NCI-H2196 treated with DMSO at 0.1 percent for 48 hours (cell line): ENCODE data around the gene NRXN3.
"Not testable (repeated sequence)": the region's sequence is repeated elsewhere in the genome, so short reads cannot be mapped to it uniquely, and the experiment has no call there.

Experiments
- DNase-seq: peaks from one replicate; lab custom pipeline; 2025; ENCODE audit not compliant: unreplicated experiment; lab: John Stamatoyannopoulos, UW

The NRXN3 gene

DNA sequence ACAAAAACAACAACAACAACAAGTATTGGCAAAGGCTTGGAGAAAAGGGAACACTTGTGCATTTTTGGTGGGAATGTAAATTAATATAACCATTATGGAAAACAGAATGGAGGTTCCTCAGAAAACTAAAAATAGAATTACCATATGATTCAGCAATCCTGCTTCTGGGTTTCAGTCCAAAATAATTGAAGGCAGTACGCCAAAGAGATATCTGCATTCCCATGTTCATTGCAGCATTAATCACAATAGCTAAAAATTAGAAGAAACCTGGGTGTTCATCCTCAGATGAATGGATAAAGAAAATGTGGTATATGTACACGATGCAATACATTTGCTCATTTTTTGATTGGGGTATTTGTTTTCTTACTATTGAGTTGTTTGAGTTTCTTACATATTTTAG lies 813.0 kb downstream of the NRXN3 start:
- DNase-seq, result no peak

DNA sequence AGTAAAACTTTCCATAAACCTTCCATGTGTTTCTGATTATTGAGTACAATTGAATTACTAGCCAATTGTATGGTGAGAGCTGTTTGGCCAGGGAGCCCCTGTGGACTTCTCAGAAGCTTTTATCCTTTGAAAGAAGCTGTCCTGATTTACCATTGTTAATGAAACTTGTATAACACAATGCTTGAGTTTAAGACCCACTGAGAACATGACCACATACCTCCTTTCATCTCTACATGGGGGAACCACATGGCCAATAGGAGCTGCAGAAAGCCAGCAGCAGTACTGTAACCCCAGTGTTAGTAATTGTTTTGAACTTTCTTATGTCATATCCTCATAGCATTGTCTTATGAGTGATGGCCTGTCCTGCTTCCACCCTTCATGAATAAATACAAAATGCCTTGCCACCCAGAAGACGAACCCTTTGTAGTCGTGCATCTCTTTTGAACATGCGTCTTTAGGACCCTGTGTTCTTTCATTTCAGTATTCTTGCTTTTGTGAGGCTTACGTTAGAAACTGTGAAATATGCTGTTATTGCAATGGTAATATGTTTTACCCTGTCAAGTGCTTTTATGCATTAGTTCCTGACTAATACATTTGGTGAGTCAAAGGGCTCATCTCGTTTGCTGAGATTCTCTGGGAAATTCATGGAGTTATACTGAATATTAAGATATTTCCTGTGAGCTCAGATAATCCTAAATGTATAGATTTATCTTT lies 815.7 kb downstream of the NRXN3 start:
- no peak for DNase-seq

DNA sequence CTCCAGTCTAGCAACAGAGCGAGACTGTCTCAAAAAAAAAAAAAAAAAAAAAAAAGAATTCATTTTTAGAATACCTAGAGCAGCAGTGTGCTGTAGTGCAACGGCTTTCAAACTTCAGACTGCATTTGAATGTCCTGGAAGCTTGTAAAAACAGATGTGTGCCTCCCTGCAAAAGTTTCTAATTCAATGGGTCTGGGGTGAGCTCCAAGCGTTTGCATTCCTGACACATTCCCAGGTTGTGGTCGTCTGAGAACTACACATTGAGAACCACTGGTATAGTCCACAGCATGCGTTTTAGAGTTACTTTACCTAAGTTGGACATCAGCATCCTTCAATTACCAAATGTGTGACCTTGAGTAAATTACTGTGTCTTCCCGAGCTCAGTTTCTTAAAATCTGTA lies 816.8 kb downstream of the NRXN3 start:
- no peak for DNase-seq

DNA sequence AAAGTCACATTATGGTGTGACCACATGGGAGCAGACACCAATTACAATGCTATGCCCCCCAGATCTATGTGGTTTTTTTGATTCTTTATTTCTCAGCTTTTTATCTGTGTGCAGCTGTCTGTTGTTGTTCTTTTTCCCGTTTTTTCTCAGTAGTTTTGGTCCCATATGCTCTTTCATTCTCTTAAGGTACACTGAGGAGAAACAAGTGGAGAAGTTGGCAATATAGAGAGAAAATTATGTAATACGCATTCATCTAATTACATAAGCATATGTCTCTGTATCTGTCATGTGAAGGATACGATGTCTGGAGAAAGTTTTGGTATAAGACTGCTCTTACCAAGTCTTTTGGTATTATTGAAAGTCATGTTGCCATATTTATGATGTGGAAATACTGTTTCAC lies 819.0 kb downstream of the NRXN3 start:
- DNase-seq, result no peak

DNA sequence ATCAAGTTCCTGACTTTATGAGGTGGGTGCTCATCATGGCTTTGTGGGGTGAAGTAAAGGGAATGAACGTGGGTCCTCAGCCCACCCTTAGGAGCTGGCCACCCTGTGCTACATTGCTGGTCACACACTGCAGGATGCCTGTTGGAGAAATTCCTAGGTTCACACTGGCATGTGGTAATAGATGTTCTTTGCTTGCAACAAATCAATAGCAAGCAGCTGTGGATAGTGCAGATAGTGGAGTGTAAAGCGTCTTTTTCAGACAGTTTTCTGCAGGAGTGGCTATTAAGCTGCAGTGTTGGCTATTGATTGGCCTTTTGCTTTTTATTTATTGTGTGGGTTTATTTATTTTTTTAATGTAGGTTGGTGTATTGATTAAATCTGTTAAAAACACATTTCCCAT lies 822.7 kb downstream of the NRXN3 start:
- DNase-seq, result no peak

DNA sequence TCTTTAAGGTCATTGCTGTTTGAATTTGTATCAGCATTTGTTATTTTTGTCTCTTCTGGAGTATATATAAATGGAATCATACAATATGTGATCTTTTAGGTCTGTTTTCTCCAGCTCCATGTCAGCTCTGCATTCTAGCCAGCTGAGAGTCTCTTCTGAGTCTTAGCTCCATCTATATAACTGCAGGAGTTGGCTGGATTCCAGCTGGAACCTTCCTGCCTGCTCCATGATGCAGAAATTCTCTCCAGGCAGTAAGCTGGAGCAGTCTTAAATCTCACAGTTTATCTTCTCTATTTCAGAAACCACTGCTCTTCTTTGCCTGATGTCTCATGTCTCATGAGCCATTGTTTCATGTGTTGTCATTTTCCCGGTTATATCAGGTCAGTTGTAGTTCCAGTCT lies 827.6 kb downstream of the NRXN3 start:
- no peak for DNase-seq

DNA sequence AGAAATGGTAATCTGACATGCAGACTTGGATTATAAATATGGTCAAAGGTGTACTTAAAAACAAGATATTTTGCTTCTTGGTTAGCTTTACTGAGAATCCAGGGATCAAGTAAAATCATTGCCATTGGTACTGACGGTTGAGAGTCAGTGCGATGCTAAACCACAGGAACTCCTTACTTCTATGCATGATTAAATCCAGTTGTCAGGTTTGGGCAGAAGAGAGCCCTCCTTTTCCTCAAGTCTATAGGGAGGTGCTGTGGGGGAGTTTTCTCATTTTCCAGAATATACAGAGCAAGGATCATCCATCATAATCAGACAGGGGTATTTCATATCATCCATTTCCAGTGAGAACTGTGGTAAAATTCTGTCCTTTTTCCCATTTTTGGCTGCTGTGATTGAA lies 839.1 kb downstream of the NRXN3 start:
- DNase-seq, result no peak

DNA sequence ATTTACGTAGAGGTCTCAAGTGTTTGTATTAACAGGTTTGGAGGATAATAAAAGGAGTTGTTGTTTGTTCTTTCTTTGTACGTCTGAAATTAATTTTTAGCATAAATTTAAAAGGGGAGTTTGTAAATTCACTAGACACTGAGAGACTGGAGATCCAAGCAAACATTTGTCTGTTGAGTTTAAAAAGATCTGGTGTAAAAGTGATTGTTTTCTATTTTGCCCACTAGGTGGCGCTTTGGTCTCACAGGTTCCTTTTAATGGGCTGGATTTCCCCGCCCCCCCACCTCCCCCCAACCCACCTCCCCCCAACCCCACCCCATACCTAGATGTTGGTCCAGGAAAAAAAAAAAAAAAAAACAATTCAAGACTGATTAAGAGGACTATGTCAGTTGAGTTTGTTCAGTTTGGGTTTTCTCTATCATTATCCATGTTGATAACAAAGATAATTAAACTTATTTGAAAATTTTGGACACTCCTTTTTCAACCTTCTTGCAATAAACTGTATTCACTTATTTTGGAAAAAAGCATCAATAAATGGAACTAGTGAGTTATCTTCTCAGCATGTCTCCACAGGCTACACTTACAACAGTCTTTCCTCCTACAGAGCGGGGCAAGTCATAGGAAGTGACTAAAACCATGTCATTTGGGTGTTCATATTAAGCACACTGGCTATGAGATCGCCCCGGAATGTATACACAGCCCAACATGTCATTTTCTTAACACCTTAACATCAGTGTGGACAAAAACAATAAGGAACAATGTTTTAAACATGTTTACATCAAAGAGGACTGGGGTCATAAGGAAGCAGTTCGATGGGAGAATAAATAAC lies 841.1 kb downstream of the NRXN3 start:
- no peak for DNase-seq

DNA sequence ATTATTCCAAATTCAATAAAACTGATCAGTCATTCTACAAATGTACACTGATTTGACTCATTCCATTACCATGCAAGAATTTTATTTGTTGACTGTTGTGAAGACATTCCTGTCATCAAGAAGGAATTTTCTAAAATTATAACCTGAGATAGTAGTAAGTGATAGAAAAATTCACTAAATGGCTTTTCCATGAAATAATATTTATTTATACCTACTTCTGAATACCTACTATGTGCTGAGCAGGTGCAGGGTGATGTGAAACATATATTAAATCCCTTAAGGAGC lies 841.7 kb downstream of the NRXN3 start:
- no peak for DNase-seq

DNA sequence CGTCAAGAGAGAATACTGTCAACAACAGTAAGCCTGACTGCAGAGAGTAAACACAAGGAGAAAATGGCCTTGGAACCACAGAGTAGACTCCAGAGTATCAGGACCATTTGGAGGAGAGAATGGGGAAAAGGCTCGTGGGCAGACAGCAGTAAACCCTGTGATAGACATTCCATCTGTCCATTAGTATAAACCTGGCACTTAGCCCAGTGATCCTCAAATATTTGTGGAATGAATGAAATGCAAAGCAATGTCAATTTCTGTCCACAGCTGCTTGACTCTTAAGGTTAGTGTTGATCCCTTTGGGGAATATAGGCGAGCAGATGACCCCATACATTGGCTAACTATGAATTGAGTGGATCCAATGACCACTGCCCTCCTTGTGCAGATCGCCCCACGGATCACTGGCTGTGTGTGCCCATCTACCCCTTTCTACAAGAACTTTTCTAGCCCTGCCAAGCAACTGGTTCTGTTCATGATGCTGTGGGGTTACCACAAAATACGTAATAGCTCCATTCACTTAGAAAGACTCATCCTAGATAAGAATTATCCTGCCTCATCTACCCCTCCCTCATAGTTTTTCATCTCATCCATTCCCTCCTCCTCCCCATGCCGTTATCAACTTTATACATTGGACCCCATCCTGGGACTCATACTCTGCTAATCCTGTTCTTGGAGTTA lies 846.8 kb downstream of the NRXN3 start:
- no peak for DNase-seq

DNA sequence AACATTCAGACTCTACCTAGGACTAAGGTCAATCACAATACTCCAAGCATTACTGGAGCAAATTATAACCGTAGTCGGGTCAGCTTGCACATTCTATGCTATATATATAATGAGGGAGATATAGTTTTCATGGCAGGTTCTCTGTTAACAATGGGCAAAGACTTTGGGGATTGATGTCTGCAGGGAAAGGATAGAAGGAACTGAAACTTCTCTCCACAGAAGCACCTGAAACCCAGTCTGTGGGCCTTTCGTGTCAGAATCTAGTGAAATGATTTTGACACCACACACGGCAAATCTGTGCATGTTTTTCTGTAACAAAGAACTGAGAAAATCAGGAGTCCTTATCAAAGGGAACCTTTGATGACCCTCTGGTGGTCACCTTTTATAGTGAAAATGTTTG lies 847.4 kb downstream of the NRXN3 start:
- no peak for DNase-seq

DNA sequence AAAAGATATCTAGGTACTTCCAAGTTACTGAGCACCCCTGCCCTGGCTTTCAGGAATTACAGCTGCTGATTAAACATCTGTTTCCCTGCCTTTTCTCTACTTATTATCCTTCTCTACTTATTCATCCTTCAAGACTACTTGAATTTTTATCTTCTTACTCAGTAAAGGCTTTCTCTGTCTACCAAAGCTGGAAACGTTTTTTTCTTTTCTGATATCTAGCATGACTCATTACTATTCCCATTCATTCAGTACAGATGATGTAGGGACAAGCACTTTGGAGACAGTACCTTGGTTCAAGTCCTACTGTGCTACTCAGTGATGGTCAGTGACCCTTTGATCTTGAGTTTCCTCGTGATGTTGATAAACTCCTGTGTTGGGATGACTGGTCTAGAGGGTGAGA lies 848.7 kb downstream of the NRXN3 start:
- no peak for DNase-seq

DNA sequence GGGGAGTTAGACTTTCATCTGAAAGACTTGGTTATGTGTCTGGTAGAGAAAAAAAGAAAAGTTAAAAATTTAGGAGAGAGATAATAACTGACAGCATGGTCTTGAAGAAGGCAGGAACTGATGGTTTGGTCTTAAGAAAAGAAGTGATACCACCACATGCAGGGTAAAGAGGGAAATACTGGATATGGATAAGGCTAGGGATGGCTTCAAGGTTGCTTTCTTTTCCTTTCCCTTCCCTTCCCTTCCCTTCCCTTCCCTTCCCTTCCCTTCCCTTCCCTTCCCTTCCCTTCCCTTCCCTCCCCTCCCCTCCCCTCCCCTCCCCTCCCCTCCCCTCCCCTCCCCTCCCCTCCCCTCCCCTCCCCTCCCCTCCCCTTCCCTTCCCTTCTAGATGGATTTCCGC lies 849.7 kb downstream of the NRXN3 start:
- not testable (repeated sequence) for DNase-seq

DNA sequence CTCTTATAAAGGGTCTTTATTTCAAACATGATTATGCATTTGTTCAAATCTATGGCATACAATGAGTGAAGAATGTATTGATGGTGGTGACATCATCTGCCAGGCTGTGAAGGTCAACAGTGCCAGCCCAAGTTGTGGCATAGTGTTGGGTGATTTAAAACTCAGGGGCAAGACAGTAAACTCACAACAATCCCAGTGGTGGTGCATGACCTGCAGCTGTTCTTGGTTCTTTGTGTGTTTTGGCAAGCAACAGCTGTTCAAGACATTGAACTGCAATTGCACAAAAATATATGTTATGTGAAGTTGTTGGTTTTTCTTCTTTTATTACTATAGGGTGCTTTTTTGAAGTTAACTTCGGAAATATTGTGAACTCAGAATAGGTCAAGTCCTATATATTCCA lies 851.6 kb downstream of the NRXN3 start:
- DNase-seq, result no peak

DNA sequence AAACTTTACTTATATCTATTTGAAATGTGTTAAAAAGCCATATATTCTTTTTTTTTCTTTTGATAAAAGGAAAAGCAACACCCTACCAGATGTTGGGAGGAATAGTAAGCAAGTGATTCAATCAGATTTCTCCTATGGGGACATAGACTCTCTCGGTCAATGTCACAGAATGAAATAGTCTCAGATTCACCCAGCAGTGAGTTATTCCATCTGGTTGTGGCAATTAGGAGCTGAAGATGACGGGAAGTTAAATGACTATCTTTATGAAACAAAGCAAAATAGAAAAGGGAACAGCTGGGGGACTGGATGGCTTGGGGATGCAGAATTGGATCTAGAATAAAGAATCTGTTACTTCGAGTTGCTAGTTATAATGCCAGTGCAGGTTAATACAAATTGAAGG lies 857.0 kb downstream of the NRXN3 start:
- no peak for DNase-seq

DNA sequence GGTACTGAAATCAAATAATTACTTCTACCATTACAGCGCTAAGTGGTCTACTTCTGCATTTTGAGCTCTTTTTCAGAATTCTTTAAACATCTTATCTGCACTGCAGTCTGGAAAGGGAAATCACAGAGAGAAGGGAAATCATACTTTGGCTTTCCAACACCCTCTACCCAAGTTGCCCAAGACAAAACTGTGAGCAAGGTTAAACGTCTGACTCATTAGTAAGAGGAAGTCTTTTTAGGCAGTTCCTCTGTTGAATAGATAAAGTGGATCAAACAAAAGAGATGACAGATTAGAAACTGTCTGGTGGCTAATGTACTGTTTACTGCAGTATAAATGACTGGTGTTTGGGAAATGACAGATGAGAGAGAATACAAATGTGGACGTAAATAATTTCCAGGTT lies 858.1 kb downstream of the NRXN3 start:
- DNase-seq, result no peak

DNA sequence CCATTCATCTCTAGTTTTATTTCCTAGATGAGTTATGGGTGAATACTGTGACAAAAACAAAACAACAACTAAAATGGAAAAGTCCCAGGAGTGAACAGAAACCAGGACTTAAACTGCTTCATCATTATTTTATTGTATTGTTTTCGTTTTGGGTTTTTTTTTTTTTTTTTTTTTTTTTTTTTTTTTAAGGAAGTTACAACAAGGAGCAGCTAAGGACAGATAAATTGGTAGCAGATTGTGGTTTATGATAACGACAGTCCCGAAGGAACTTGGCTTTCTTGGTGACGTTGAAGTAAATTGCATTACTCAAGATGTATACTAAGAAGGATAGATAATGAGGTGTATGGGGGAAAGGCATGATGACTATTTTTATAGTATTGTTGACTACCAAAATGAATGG lies 866.3 kb downstream of the NRXN3 start:
- DNase-seq, result no peak

DNA sequence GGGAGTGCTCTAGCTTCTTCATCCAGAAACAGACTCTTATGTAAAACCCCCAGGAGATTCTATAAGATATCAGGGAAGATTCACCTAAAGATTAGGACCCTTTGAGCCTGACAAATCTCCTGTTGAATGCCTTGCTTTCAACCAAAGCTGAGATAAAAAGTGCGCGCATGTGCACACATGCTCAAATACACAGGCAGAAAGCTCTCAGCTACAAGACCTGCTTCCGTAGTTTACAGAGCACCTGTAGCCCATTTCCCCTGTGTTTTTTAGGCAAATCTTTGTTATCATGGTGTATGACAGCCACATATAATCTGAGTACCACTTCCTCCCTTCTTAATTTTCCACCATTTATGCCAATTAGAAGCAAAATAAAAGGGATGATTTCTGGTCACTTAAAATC lies 866.9 kb downstream of the NRXN3 start:
- DNase-seq, result no peak

DNA sequence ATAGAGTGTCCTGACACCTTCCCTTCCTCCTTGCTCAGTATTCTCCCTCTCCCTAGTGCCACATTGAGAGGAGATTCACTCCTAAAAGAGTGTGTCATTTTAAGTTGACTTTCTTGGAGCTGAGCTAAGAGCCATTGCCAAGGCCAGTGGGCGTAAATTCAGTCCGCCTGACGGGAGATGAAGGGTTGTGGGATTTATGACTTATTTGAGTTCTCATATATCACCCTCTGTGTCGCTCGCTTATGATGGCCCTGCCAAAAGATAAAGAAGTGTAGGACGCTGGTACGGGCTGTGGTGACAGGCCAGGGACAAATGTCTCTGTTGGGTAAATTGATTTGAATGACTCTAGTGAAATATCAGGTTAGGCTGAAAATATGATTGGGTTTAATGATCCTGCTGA lies 867.4 kb downstream of the NRXN3 start:
- DNase-seq, result no peak

DNA sequence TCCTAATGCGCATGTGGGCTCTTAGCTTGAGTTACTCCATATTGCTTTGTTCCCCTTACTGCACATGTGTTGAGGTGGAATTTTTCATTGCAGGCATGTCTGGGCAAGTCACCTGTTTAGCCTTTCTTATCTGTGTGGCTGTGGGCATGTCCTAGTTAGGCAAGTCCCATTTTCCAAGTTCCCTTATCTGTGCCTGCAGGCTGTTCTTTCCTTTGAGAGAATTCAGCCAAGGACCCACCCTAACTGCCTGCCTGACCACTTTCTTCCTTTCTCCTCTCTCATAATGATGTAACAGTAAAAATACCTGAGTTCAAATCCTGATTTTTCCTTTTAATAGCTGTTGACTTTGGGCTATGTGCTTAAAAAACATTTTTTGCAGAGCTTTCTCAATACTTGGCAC lies 870.6 kb downstream of the NRXN3 start:
- no peak for DNase-seq

DNA sequence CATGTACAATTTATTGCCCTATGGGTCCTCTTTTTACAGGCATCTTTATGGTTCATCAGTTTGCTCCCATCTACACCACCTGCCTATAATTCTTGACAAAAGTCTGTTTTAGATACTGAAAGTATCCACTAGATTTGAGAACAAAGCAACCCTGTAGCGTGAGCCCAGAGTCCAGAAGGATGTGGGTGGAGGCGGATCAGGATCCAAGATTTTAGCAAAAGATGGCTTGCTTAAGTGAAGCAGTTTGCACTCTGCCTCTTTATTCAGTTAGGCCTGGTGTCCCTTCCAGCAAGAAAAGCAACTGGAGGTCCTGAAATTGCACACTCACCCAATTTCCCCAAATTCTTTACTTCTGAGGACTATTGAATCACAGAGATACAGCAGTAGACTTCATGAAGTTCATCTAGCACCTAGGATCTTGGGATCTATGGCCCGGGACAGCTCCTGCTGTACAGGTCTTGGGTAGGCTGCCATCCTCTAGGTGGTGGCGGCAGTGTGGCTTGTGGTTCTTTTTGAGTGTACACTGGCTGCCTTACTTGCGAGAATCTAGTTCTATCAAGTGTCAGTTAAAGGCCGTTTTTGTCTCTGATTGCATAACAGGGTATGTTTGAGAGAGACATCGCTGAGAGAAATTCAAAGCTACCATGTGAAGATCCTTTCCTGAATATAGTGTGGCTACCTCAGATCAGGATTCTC lies 873.2 kb downstream of the NRXN3 start:
- no peak for DNase-seq
